OCI-LY3 (cell line): Measurements from ENCODE around the gene CTXN3.

ENCODE experiments used
- CTCF ChIP-seq: fragments of 200-600, 300-600 bp; sonication (generic); IDR thresholded peaks from 2 replicates; pipeline ENCODE4 v1.5.1; 2014; ENCODE audit warnings: antibody characterized with exemption, low read length, low read depth
- EZH2phosphoT487 ChIP-seq: fragments of 200-600 bp; shearing (Covaris generic); IDR thresholded peaks from 2 replicates; pipeline ENCODE4 v1.6.1; 2018; ENCODE audit warnings: antibody characterized with exemption, mixed run types, low read depth

GRCh38 chr5:127684726-127685467 is 36.0 kb downstream of the CTXN3 start:
- TF ChIP-seq CTCF (no peak), EZH2phosphoT487 (no peak)
